ENCODE measurements around the gene SLC66A1. TPM values are rescaled to one million over a fixed set of nuclear protein-coding genes. Genes with fewer than 3 reads are reported as not detected.
A peak's percentile ranks its signal among the peaks of the same experiment; 100 is the strongest.

SLC66A1 gene
- total and polyA plus RNA-seq, 2 donors: 5.8 to 10.8 TPM

GRCh38 chr1:19349999-19350398 is 37.9 kb downstream of the SLC66A1 start:
- H3K27me3 ChIP-seq (ENCODE audit: control insufficient read depth in 2 of 2, insufficient read depth in 1 of 2, low read length in 1 of 2): no peaks in the 10 kb centered on the region
- H3K9me3 ChIP-seq (ENCODE audit: control insufficient read depth in 2 of 2, insufficient read depth in 1 of 2, low read length in 1 of 2): no peaks in the 10 kb centered on the region
- DNase-seq (ENCODE audit: low read depth in 6 of 9, low spot score in 9 of 9): no peak
- no peak overlapping the region for H3K4me3 ChIP-seq (ENCODE audit: low read length in 2 of 2)
- peaks cover 59 to 68% of the 10 kb centered on the region in 2 donors for H3K36me3 ChIP-seq (ENCODE audit: control insufficient read depth in 2 of 2, insufficient read depth in 2 of 2, low read length in 1 of 2)
- WGBS: 97% methylated on average over 17 of the region's 17 CpGs
- H3K27ac ChIP-seq (ENCODE audit: low read depth in 1 of 2, low read length in 1 of 2): no peak overlapping the region
- H3K4me1 ChIP-seq (ENCODE audit: control insufficient read depth in 2 of 2, insufficient read depth in 2 of 2, low read length in 2 of 2): peaks cover 0 to 12% of the 10 kb centered on the region in 2 donors

- Histone ChIP-seq H3K36me3 (ENCODE audit: control insufficient read depth in 2 of 2, insufficient read depth in 2 of 2, low read length in 1 of 2) (peaks cover 61 to 67% of the 10 kb centered on the region in 2 donors), H3K9me3 (ENCODE audit: control insufficient read depth in 2 of 2, insufficient read depth in 1 of 2, low read length in 1 of 2) (no peaks in the 10 kb centered on the region), H3K4me1 (ENCODE audit: control insufficient read depth in 2 of 2, insufficient read depth in 2 of 2, low read length in 2 of 2) (peaks cover 0 to 12% of the 10 kb centered on the region in 2 donors), H3K27me3 (ENCODE audit: control insufficient read depth in 2 of 2, insufficient read depth in 1 of 2, low read length in 1 of 2) (no peaks in the 10 kb centered on the region), H3K4me3 (ENCODE audit: low read length in 2 of 2) (no peak overlapping the region), H3K27ac (ENCODE audit: low read depth in 1 of 2, low read length in 1 of 2) (no peak overlapping the region)
- no peak for DNase-seq (ENCODE audit: low read depth in 6 of 9, low spot score in 9 of 9)
- 98% methylated on average over 5 of the region's 5 CpGs for WGBS
Measured at GRCh38 chr1:19350566-19350965, 38.4 kb downstream of the SLC66A1 start.

DNA sequence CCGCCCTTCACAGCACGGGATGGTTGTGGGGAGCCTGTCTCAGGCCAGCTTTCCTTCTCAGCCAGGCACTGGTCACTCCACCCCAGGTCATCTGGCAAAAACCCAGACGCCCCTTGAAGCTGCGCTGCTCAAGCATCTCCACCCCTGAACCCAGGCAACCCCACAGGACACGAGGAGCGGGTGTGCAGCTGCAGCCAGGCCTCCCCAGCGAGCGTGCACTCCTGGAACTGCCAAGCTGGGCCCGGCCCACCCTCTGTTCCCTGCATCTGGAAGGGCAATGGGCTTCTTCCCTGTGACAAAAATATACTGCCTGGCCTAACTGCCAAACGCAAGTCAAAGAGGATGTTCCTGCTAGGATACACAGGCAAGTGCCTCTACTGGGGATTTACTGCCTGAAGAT is 39.7 kb downstream of the SLC66A1 start:
- Histone ChIP-seq H3K27ac (ENCODE audit: low read depth in 1 of 2, low read length in 1 of 2) (no peak overlapping the region), H3K4me1 (ENCODE audit: control insufficient read depth in 2 of 2, insufficient read depth in 2 of 2, low read length in 2 of 2) (peaks cover 0 to 12% of the 10 kb centered on the region in 2 donors), H3K4me3 (ENCODE audit: low read length in 2 of 2) (no peak overlapping the region), H3K9me3 (ENCODE audit: control insufficient read depth in 2 of 2, insufficient read depth in 1 of 2, low read length in 1 of 2) (no peaks in the 10 kb centered on the region), H3K27me3 (ENCODE audit: control insufficient read depth in 2 of 2, insufficient read depth in 1 of 2, low read length in 1 of 2) (no peaks in the 10 kb centered on the region), H3K36me3 (ENCODE audit: control insufficient read depth in 2 of 2, insufficient read depth in 2 of 2, low read length in 1 of 2) (peaks cover 70 to 73% of the 10 kb centered on the region in 2 donors)
- 94% methylated on average over 10 of the region's 10 CpGs for WGBS
- DNase-seq (ENCODE audit: low read depth in 6 of 9, low spot score in 9 of 9): no peak

DNA sequence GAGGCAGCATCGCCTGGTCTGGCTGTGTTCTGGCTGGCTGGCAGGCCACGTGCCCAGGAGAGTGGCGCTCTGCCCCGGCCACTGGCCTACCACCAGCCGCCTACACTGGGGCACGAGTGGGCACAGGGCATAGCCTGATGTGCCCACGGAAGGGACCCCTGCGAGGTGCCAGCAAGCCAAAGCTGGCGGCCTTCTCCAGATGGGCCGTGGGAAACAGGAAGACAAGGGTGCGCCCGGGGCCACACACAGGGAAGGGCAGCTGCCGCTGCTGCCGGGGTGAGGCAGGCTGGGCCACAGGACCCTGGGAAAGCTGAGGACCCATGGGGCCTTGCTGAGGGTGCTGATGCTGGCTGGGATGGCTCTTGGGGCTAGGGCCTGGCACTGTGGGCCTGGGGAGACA is 40.7 kb downstream of the SLC66A1 start:
- no peaks in the 10 kb centered on the region for H3K27me3 ChIP-seq (ENCODE audit: control insufficient read depth in 2 of 2, insufficient read depth in 1 of 2, low read length in 1 of 2)
- peaks cover 74 to 78% of the 10 kb centered on the region in 2 donors for H3K36me3 ChIP-seq (ENCODE audit: control insufficient read depth in 2 of 2, insufficient read depth in 2 of 2, low read length in 1 of 2)
- DNase-seq (ENCODE audit: low read depth in 6 of 9, low spot score in 9 of 9): no peak
- H3K9me3 ChIP-seq (ENCODE audit: control insufficient read depth in 2 of 2, insufficient read depth in 1 of 2, low read length in 1 of 2): no peaks in the 10 kb centered on the region
- no peak overlapping the region for H3K27ac ChIP-seq (ENCODE audit: low read depth in 1 of 2, low read length in 1 of 2)
- WGBS: 95% methylated on average over 14 of the region's 14 CpGs
- H3K4me1 ChIP-seq (ENCODE audit: control insufficient read depth in 2 of 2, insufficient read depth in 2 of 2, low read length in 2 of 2): peaks cover 0 to 19% of the 10 kb centered on the region in 2 donors
- no peak overlapping the region for H3K4me3 ChIP-seq (ENCODE audit: low read length in 2 of 2)

DNA sequence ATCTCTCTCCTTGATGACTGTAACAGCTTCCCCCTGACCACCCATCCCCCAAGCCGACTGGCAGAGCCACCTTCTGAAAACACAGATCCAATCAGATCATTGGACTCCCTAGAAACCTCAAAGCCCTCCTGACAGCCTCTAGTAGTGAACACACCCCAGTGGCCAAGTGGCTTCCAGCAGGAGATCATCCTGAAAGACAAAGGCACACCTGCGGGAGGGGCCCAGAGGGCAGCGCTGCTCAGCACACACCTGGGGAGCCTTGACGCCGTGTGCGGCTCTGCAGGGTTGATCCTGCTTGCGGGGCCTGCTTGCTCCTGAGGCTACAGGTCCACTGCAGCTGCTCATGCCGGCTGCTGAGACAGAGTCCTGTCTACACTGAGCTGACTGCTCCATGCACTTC is 41.5 kb downstream of the SLC66A1 start:
- WGBS: 80% methylated on average over 8 of the region's 8 CpGs
- Histone ChIP-seq H3K27ac (ENCODE audit: low read depth in 1 of 2, low read length in 1 of 2) (no peak overlapping the region), H3K27me3 (ENCODE audit: control insufficient read depth in 2 of 2, insufficient read depth in 1 of 2, low read length in 1 of 2) (no peaks in the 10 kb centered on the region), H3K4me3 (ENCODE audit: low read length in 2 of 2) (no peak overlapping the region), H3K36me3 (ENCODE audit: control insufficient read depth in 2 of 2, insufficient read depth in 2 of 2, low read length in 1 of 2) (peaks cover 68 to 77% of the 10 kb centered on the region in 2 donors), H3K4me1 (ENCODE audit: control insufficient read depth in 2 of 2, insufficient read depth in 2 of 2, low read length in 2 of 2) (peaks cover 3 to 20% of the 10 kb centered on the region in 2 donors), H3K9me3 (ENCODE audit: control insufficient read depth in 2 of 2, insufficient read depth in 1 of 2, low read length in 1 of 2) (no peaks in the 10 kb centered on the region)
- no peak for DNase-seq (ENCODE audit: low read depth in 6 of 9, low spot score in 9 of 9)

GRCh38 chr1:19354531-19354981 is 42.4 kb downstream of the SLC66A1 start:
- 95% methylated on average over 6 of the region's 6 CpGs for WGBS
- Histone ChIP-seq H3K27ac (ENCODE audit: low read depth in 1 of 2, low read length in 1 of 2) (peak overlapping the region in 1 of 2 donors; percentile 37), H3K9me3 (ENCODE audit: control insufficient read depth in 2 of 2, insufficient read depth in 1 of 2, low read length in 1 of 2) (no peaks in the 10 kb centered on the region), H3K27me3 (ENCODE audit: control insufficient read depth in 2 of 2, insufficient read depth in 1 of 2, low read length in 1 of 2) (no peaks in the 10 kb centered on the region), H3K4me3 (ENCODE audit: low read length in 2 of 2) (no peak overlapping the region), H3K4me1 (ENCODE audit: control insufficient read depth in 2 of 2, insufficient read depth in 2 of 2, low read length in 2 of 2) (peaks cover 8 to 28% of the 10 kb centered on the region in 2 donors), H3K36me3 (ENCODE audit: control insufficient read depth in 2 of 2, insufficient read depth in 2 of 2, low read length in 1 of 2) (peaks cover 63 to 71% of the 10 kb centered on the region in 2 donors)
- no peak for DNase-seq (ENCODE audit: low read depth in 6 of 9, low spot score in 9 of 9)

DNA sequence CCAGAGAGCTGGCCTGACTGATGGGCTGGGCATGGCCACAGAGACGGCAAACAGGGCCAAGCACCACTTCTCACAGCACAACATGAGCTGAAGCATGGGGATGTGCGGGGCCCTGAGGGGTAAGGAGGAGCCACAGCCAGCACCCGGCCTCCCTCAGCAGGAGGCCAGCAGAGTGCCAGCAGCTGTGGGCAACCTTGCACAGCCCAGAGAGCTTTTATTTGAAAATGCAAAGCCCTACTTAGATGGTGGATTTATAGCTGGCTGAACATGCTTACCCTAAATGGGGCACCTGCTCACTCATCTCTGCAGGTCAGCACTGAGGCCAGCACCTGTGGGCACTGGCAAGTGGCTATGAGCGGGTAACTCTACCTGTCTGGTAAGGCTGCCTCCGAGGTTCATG is 44.1 kb downstream of the SLC66A1 start:
- Histone ChIP-seq H3K4me3 (ENCODE audit: low read length in 2 of 2) (no peak overlapping the region), H3K27ac (ENCODE audit: low read depth in 1 of 2, low read length in 1 of 2) (no peak overlapping the region), H3K36me3 (ENCODE audit: control insufficient read depth in 2 of 2, insufficient read depth in 2 of 2, low read length in 1 of 2) (peaks cover 54 to 68% of the 10 kb centered on the region in 2 donors), H3K9me3 (ENCODE audit: control insufficient read depth in 2 of 2, insufficient read depth in 1 of 2, low read length in 1 of 2) (no peaks in the 10 kb centered on the region), H3K27me3 (ENCODE audit: control insufficient read depth in 2 of 2, insufficient read depth in 1 of 2, low read length in 1 of 2) (no peaks in the 10 kb centered on the region), H3K4me1 (ENCODE audit: control insufficient read depth in 2 of 2, insufficient read depth in 2 of 2, low read length in 2 of 2) (peaks cover 24 to 45% of the 10 kb centered on the region in 2 donors)
- no peak for DNase-seq (ENCODE audit: low read depth in 6 of 9, low spot score in 9 of 9)
- WGBS: 93% methylated on average over 5 of the region's 5 CpGs

- Histone ChIP-seq H3K4me1 (ENCODE audit: control insufficient read depth in 2 of 2, insufficient read depth in 2 of 2, low read length in 2 of 2) (peaks cover 33 to 55% of the 10 kb centered on the region in 2 donors), H3K27ac (ENCODE audit: low read depth in 1 of 2, low read length in 1 of 2) (no peak overlapping the region), H3K9me3 (ENCODE audit: control insufficient read depth in 2 of 2, insufficient read depth in 1 of 2, low read length in 1 of 2) (no peaks in the 10 kb centered on the region), H3K36me3 (ENCODE audit: control insufficient read depth in 2 of 2, insufficient read depth in 2 of 2, low read length in 1 of 2) (peaks cover 44 to 57% of the 10 kb centered on the region in 2 donors), H3K4me3 (ENCODE audit: low read length in 2 of 2) (no peak overlapping the region), H3K27me3 (ENCODE audit: control insufficient read depth in 2 of 2, insufficient read depth in 1 of 2, low read length in 1 of 2) (no peaks in the 10 kb centered on the region)
- DNase-seq (ENCODE audit: low read depth in 6 of 9, low spot score in 9 of 9): no peak
- whole genome bisulfite sequencing: 76% methylated on average over 13 of the region's 13 CpGs
Measured at GRCh38 chr1:19357299-19357986, 45.3 kb downstream of the SLC66A1 start.

DNA sequence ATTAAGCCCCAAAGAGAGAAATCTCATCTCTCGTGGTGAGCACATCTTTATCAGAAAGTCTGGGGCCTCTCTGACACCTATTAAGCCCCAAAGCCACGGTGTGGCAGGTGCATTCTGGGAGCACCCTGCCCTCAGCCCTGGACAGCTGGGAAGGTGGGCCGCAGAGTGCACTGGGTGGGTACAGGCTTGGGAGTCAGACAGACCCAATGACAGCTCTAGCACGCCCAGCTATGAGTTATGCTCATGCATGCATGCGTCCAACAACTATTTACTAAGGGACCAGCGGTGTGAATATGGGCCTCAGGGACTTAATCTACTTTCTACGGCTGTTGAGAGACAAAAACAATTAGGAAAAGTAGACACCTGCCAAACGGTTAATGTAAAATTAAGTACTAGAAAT is 46.6 kb downstream of the SLC66A1 start:
- DNase-seq (ENCODE audit: low read depth in 6 of 9, low spot score in 9 of 9): no peak
- Histone ChIP-seq H3K4me1 (ENCODE audit: control insufficient read depth in 2 of 2, insufficient read depth in 2 of 2, low read length in 2 of 2) (peaks cover 33 to 54% of the 10 kb centered on the region in 2 donors), H3K4me3 (ENCODE audit: low read length in 2 of 2) (no peak overlapping the region), H3K27ac (ENCODE audit: low read depth in 1 of 2, low read length in 1 of 2) (no peak overlapping the region), H3K27me3 (ENCODE audit: control insufficient read depth in 2 of 2, insufficient read depth in 1 of 2, low read length in 1 of 2) (no peaks in the 10 kb centered on the region), H3K9me3 (ENCODE audit: control insufficient read depth in 2 of 2, insufficient read depth in 1 of 2, low read length in 1 of 2) (no peaks in the 10 kb centered on the region), H3K36me3 (ENCODE audit: control insufficient read depth in 2 of 2, insufficient read depth in 2 of 2, low read length in 1 of 2) (peaks cover 36 to 47% of the 10 kb centered on the region in 2 donors)
- 84% methylated on average over 8 of the region's 8 CpGs for WGBS

Measured in thymus (tissue), 11 donors.